Femur (tissue), 1 donor: ENCODE data around the gene MISP3.

ENCODE experiments used
- DNase-seq: peaks from one replicate; pipeline ENCODE4 v3.0.0-alpha.2; 2017

The MISP3 gene

GRCh38 chr19:14106840-14107239, 34.3 kb downstream of the MISP3 start:
- DNase-seq = peak; percentile 58

GRCh38 chr19:14107581-14108461, 35.2 kb downstream of the MISP3 start:
- DNase-seq = peak; percentile 73

DNA sequence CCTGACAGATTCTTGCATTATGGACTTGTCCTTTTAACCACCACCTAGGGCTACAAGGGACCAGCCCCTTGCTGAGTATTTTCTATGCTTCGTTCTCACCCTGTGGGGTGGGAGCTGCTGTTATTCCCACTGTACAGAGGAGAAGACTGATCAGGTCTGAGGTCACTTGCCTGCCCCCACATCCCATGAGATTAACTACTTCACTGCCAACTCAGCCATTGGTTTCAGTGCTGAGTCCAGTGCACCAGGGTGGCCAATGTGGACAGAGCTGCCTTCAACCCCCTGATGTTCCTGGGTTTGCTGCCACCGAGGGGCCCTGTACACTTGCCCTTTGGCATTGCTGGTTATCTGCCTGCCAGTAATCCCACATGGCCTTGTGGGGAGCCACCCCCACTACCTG, 38.1 kb downstream of the MISP3 start:
- no peak for DNase-seq

DNA sequence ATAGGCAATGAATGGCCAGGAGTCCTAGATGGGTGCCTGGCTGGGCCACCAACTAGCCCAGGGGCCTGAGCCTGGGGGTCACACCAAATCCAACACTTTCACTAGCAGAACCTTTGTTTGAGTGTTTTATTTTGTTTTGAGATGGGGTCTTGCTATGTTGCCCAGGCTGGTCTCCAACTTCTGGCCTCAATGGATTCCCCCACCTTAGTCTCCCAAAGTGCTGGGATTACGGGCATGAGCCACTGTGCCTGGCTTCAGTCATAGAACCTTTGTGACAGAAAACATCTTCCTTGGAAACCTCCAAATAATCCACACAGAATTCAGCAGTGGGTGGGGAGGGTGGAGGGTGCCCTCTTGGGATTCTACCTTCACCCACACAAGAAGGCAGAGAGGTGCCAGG, 38.9 kb downstream of the MISP3 start:
- DNase-seq = no peak

DNA sequence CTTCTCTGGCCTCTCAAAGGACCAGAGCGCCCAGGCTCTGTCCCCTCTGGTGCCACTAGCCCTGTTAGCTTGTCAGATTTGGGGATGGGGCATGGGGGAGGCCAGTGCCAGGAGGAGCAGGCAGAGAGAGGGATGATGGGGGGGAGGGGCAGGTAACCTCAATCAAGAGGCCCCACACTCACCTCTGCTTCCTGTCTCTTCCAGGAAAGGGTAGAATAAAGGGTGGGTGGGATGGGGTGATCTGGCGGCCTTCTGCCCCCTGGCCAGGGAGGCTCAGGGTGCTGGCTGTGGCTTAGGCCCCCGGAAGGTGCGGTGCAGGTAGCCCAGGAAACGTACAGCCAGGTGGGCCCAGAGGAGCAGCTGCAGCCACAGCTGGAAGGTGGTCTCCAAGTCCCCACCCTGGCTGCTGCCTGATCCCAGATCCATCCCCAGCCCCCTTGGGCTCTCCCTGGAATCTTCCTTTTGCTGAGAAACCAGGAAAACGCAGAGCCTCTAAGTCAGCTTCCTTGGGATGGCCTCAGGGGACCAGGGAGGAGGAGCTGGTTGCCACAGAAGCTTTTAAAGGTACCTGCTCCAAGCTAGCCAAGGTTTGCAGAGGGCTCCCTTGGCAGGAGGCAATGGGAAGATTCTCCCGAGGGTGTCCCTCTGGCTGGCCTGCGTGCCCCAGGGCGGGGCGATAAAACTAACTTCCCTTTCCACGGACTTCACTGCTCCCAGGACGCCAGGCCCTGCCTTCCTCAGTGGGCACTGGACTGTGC, 39.6 kb downstream of the MISP3 start:
- DNase-seq = peak; percentile 37

GRCh38 chr19:14112809-14113385, 40.3 kb downstream of the MISP3 start:
- DNase-seq = peak; percentile 52

- DNase-seq = peak; percentile 18
Observed at GRCh38 chr19:14113762-14114414, 41.3 kb downstream of the MISP3 start.

DNA sequence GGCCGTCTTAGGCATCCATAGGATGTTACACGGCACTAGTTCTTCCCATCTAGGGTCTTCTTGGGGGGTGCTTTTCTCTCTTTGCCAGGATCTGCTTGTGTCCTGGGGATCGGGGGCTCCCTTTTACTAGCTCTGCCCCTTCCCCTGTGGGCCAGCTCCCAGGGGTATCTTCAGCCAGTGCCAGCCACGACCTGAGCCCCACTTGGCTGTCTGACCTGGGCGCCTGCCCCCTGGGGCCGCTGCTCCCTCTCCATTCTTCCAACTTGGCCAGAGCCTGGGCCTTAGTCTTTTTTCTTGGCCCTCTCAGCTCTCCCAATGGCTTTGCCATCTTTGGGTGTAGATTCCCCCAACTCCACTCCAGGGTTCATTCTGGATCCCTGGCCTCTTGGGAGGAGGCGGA, 41.9 kb downstream of the MISP3 start:
- peak; percentile 15 for DNase-seq

DNA sequence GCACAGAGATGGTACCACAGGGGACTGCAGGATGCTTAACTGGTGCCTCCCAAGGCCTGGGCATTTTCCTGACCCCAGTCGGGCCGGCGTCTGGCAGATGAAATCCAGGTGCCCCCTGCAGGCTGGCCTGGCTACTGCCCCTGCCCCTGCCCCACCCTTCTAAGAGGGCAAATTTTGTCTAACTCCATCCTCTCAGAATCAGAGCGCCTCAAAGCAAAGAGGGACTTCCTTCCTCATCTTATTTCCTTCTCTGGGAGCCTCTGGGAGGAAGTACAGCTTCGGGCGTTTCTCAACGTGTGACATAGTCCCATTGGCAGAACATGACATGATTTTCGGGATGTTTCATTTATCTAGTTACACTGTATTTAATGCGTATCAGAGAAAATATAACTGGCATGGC, 42.3 kb downstream of the MISP3 start:
- peak; percentile 37 for DNase-seq

GRCh38 chr19:14115756-14116155, 43.2 kb downstream of the MISP3 start:
- DNase-seq = no peak

DNA sequence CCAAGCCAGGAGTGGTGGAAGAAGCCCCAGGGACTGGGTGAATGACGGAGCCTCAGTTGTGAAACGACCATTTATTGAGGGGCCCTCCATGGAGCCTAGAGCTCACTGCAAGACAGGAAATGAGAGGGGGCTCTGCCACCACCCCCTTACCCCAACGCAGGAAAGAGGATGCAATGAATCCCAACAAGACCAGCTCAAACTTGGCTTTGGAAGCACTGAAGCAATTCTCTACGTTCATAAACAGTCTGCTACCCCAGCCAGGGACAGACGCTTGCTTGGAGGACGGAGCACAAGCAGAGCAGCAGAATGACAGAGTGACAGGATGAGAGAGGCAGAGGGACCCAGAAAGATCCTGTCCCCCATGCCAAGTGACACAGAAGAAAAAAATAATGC, 43.9 kb downstream of the MISP3 start:
- no peak for DNase-seq

DNA sequence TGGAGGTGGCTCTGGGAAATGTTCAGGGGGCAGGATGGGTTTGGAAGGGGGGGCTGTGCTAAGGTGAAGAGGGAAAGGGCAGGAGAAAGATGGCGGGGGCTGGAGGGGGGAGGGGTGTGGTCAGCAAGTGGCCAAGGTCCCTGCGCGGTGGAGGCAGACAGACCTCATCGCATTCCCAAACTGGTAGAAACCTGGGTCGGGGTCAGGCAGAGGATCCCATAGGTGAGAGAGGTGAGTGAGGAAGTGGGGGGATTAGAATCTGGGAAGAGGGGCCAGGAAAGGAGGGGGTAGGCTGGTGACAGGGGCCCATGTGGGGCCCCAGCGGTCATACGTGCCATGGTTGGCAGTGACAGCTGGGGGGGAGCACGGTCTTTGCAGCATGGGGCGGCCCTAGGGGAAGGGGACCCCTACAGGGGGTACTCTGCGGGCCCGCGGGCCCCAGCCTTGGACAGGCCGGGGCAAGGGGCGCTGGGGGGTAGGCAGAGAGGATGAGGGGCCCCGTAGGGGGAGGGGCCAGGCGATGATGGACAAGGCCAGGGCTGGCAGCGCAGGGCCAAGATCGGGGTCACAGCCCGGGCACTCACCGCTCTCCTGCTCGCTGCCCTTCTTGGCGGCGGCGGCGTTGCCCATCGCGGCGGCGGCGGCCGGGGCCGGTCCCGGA, 44.5 kb downstream of the MISP3 start:
- DNase-seq = peak; percentile 68

DNA sequence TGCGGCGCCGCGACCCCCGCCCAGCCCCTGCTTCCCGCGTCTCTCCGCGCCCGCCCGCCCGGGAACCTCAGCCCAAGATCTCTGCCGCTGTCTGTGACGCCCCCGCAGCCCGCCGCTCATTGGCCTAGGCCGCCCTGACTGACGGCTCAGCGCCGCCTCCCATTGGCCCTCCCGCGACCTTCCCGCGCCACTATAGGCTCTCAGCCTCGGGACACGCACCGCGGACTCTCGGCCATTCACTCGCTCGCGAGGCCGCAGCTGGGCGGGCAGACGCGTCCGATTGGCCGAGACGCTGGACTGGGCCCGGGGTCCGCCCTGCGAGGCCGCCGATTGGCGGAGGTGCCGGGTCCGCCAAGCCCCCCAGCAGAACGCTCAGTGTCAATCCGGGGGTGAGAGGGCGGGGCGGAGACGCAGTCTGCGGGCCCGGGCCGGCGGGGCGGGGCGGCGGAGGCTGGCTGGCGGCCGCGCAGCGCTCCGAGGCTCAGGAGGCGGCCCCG, 45.1 kb downstream of the MISP3 start, which contains the start of gene PRKACA:
Gene PRKACA, minus strand, starts transcription at position 95 of the 497 bp plus-strand sequence. CDS start 215 bp downstream, outside the sequence.
- peak; percentile 100 for DNase-seq

DNA sequence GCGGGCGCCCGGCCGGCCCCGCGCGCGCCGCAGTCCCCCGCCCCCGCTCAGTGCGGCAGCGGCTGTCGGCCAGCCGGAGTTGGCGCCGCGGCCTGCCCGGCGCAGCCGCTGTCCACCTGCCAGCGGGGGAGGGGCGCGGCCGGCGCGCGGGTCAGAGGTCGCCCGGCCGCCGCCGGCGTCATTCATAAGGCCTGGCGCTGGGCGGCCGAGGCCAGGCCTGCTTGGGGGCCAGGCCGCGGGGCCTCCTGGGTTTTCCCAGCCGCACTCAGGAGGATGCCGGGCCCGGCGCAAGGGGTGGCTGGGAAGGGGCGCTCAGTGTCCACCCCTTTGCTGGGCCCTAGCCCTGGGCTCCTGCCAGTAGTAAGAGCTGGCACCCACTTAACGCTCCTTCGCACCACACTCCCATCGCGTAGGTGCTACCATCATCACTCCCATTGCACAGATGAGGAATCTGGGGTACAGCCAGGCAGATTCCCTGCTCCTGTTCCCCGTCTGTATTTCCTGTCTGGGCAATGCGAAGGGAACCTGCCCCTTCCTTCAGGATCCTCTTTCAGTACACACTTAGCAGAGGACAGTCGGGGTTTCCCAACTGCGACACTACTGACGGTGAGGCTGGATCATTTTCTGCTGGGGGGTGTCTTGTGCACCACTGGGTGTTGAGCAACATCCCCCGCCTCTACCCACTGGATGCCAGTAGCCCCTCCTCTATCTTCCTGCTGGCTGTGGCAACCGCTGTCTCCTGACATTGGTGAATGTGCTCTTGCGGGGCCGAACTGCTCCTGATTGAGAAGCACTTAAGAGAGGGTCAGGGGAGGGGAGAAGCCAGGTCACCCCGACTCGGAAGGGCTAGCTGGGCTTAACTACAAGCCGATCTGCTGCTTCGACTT, 45.8 kb downstream of the MISP3 start:
- peak; percentile 83 for DNase-seq

- no peak for DNase-seq
Observed at GRCh38 chr19:14119146-14119545, 46.6 kb downstream of the MISP3 start.

- no peak for DNase-seq
Observed at GRCh38 chr19:14119644-14120496, 47.3 kb downstream of the MISP3 start.

GRCh38 chr19:14120497-14120780, 47.9 kb downstream of the MISP3 start:
- no peak for DNase-seq

DNA sequence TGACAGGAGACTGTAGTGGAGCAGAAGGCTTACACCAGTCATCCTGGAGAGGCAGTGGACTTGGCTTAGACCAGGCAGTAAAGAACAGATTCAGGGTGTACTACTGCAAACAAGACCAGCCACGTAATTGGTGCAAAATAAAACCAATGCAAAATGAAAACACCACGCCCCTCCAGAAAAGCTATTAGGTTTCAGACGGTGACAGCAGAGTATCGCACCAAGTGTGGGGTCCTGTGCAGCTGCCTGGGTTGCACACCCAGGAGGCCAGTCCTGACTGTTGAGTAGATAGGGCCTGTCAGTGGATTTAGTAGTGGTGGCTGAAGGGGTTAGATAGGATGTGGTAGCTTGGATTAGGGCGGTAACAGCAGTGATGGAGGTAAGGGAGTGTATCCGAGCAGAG, 50.3 kb downstream of the MISP3 start:
- no peak for DNase-seq
